GM12878 (cell line): Measurements from ENCODE around the gene LAMA5. TPM values are rescaled to one million over a fixed set of nuclear protein-coding genes. Genes with fewer than 3 reads are reported as not detected.

Experiments
- ATAC-seq: fragments of 200-7000 bp; cut with Tn5 transposase; 3 replicates; pipeline ENCODE4 v1.9.1; 2020; ENCODE audit warnings: mild to moderate bottlenecking, moderate library complexity
- BruUV-seq: library from RNA; stranded (reverse); fragments of 400-500 nt; replicated peaks from 2 replicates; lab custom pipeline; 2021; lab: Mats Ljungman, UMichigan
- CTCF ChIA-PET: fragments of 300-600 bp; sonication (Branson Sonifier 250); formaldehyde crosslinking; extraction: SDS; loops from one replicate; lab custom pipeline; 2021; ENCODE audit warnings: inconsistent platforms; lab: Yijun Ruan, JAX
- POLR2A ChIA-PET: fragments of 350-600 bp; formaldehyde crosslinking; extraction: SDS; loops from one replicate; lab custom pipeline; 2021; ENCODE audit warnings: inconsistent platforms; lab: Charles Lee
- RAD21 ChIA-PET: fragments of 300-600 bp; sonication (Branson Sonifier 250); formaldehyde crosslinking; loops from one replicate; lab custom pipeline; 2023; ENCODE audit warnings: antibody characterized with exemption; ENCODE audit not compliant: unreplicated experiment; lab: Charles Lee
- SMC1A ChIA-PET: fragments of 300-600 bp; sonication (Branson Sonifier 250); formaldehyde crosslinking; loops from one replicate; lab custom pipeline; 2023; ENCODE audit not compliant: unreplicated experiment, uncharacterized antibody; lab: Charles Lee
- DNase-seq: peaks from one replicate; pipeline ENCODE4 v3.0.0-alpha.2; 2011; ENCODE audit warnings: low read depth, low spot score
- FAIRE-seq: peaks from 3 replicates; lab custom pipeline; 2011; peaks lifted over from hg19 to GRCh38; lab: Jason Lieb, UNC
- H2AFZ ChIP-seq: 2 replicates; pipeline ENCODE4 v1.6.0; 2011; ENCODE audit warnings: low read depth, low read length, control low read depth; ENCODE audit not compliant: control insufficient read depth
- H3K27ac ChIP-seq: 2 replicates; pipeline ENCODE4 v1.5.1; 2011; ENCODE audit warnings: control low read depth; ENCODE audit not compliant: control insufficient read depth, insufficient read depth
- H3K27me3 ChIP-seq, 2 experiments: replicated peaks in 1 of 2; 2 replicates each; pipeline versions ENCODE4 v1.6.0 to v1.6.1; 2011; ENCODE audit warnings: low read length in 1 of 2; ENCODE audit not compliant: control insufficient read depth in 2 of 2, insufficient read depth in 2 of 2
- H3K36me3 ChIP-seq, 2 experiments: 2 replicates each; pipeline ENCODE4 v1.5.1; 2011; ENCODE audit warnings: low read length in 1 of 2; ENCODE audit not compliant: control insufficient read depth in 2 of 2, insufficient read depth in 2 of 2
- H3K4me1 ChIP-seq: 2 replicates; pipeline ENCODE4 v1.6.1; 2011; ENCODE audit warnings: mild to moderate bottlenecking, low read length, moderate library complexity, mixed read lengths; ENCODE audit not compliant: control insufficient read depth, insufficient read depth
- H3K4me2 ChIP-seq: 2 replicates; pipeline ENCODE4 v1.6.0; 2011; ENCODE audit warnings: control low read depth; ENCODE audit not compliant: control insufficient read depth, insufficient read depth
- H3K4me3 ChIP-seq: fragments of 200-600 bp; sonication (generic); 2 replicates; pipeline ENCODE4 v1.5.1; 2016
- H3K79me2 ChIP-seq: 2 replicates; pipeline ENCODE4 v1.6.0; 2011; ENCODE audit warnings: low read length; ENCODE audit not compliant: control insufficient read depth, insufficient read depth
- H3K9ac ChIP-seq: 2 replicates; pipeline ENCODE4 v1.8.0; 2011; ENCODE audit warnings: low read length, control low read depth, mixed read lengths; ENCODE audit not compliant: control insufficient read depth, insufficient read depth
- H3K9me3 ChIP-seq: replicated peaks from 3 replicates; pipeline ENCODE4 v1.5.1; 2011; ENCODE audit warnings: mild to moderate bottlenecking, low read length; ENCODE audit not compliant: control insufficient read depth, insufficient read depth
- H4K20me1 ChIP-seq: 2 replicates; pipeline ENCODE4 v1.6.0; 2011; ENCODE audit not compliant: control insufficient read depth, insufficient read depth
- BHLHE40 ChIP-seq, 2 experiments: fragments of 450-650 bp in 1 of 2; IDR thresholded peaks; 2 replicates each; pipeline ENCODE4 v1.6.1; 2011 to 2017; ENCODE audit warnings: low read depth in 2 of 2, borderline replicate concordance in 1 of 2, improper control_type of control experiment in 1 of 2, low read length in 1 of 2, mild to moderate bottlenecking in 1 of 2
- EED ChIP-seq: sonication (generic); IDR thresholded peaks from 2 replicates; pipeline ENCODE4 v1.6.1; 2016; ENCODE audit warnings: antibody characterized with exemption, low read depth
- EP300 ChIP-seq, 2 experiments: fragments of 150-350 bp in 1 of 2; IDR thresholded peaks; 2 replicates each; pipeline ENCODE4 v1.6.1; 2011 to 2012; ENCODE audit warnings: low read depth in 2 of 2, low read length in 2 of 2, borderline replicate concordance in 1 of 2, improper control_type of control experiment in 1 of 2, inconsistent platforms in 1 of 2; ENCODE audit not compliant: control insufficient read depth in 1 of 2
- FOXM1 ChIP-seq: IDR thresholded peaks from 2 replicates; pipeline ENCODE4 v1.6.1; 2012; ENCODE audit warnings: low read depth, mild to moderate bottlenecking, inconsistent platforms, low read length, moderate library complexity
- HDGF ChIP-seq: fragments of 450-650 bp; IDR thresholded peaks from 2 replicates; pipeline ENCODE4 v1.6.1; 2016; ENCODE audit warnings: antibody characterized with exemption
- IKZF1 ChIP-seq: fragments of 450-650 bp; conservative IDR thresholded peaks from 2 replicates; pipeline ENCODE4 v1.6.1; 2017; ENCODE audit warnings: antibody characterized with exemption, mild to moderate bottlenecking
- MXI1 ChIP-seq: fragments of 150-350 bp; IDR thresholded peaks from 2 replicates; pipeline ENCODE4 v1.6.1; 2011; ENCODE audit warnings: low read depth, mild to moderate bottlenecking, inconsistent platforms, low read length, improper control_type of control experiment
- SIX5 ChIP-seq: IDR thresholded peaks from 2 replicates; pipeline ENCODE4 v1.6.1; 2011; ENCODE audit warnings: mild to moderate bottlenecking, low read depth, low read length, moderate library complexity; ENCODE audit not compliant: severe bottlenecking
- SMC3 ChIP-seq: IDR thresholded peaks from 2 replicates; pipeline ENCODE4 v1.6.1; 2011; ENCODE audit warnings: low read length, improper control_type of control experiment, borderline replicate concordance
- SREBF1 ChIP-seq: IDR thresholded peaks from 2 replicates; pipeline ENCODE4 v1.6.1; 2012; ENCODE audit warnings: mild to moderate bottlenecking, low read length
- TCF3 ChIP-seq: IDR thresholded peaks from 2 replicates; pipeline ENCODE4 v1.6.1; 2012; ENCODE audit warnings: low read depth, mild to moderate bottlenecking, low read length, borderline replicate concordance; ENCODE audit not compliant: insufficient read depth
- WGBS: methylation state at CpG from one replicate; pipeline ENCODE4 v1.1.6; 2016; ENCODE audit warnings: low lambda C conversion rate; ENCODE audit not compliant: insufficient replicate concordance, insufficient coverage; ENCODE audit errors: missing lambda C conversion rate; 5-methylcytosine and 5-hydroxymethylcytosine counted together
- in situ Hi-C: fragments of 300-500 bp; cut with MboI; formaldehyde crosslinking; loops from 9 replicates; pipeline ENCODE4 v1.14.3; 2018; ENCODE audit warnings: mixed read lengths
- intact Hi-C: fragments of 100-400 bp; cut with micrococcal nuclease; formaldehyde crosslinking; loops from one replicate; pipeline ENCODE4 v1.14.2; 2022; ENCODE audit not compliant: unreplicated experiment
- polyA plus RNA-seq, 11 experiments: library from polyadenylated mRNA; depleted of rRNA in 4 of 11; unstranded in 6 of 11; stranded (reverse) in 5 of 11; fragments of >200 nt; fragmentation: Nextera tagmentation in 4 of 11; fragmentation: Illumina TruSeq in 1 of 11; extraction: Ambion mirVana in 4 of 11; extraction: Trizol in 1 of 11; gene quantifications; 1 replicate in 1 of 11; 2 replicates in 10 of 11; pipeline versions ENCODE4 v1.2.1 to v1.2.3, GENCODE V29; 2011 to 2016; ENCODE audit warnings: inconsistent platforms in 2 of 11, missing spikeins in 2 of 11, low read depth in 1 of 11
- total RNA-seq, 4 experiments: library from RNA; depleted of rRNA in 3 of 4; stranded (reverse); fragments of >200 nt in 3 of 4; fragmentation: Illumina TruSeq in 1 of 4; extraction: Trizol in 1 of 4; gene quantifications; 2 replicates each; pipeline versions ENCODE4 v1.2.1 to v1.2.3, GENCODE V29; 2013 to 2021
- TF ChIP-seq, protein P1 (sequence below): IDR thresholded peaks from 2 replicates; pipeline ENCODE4 v1.6.1; 2011; ENCODE audit warnings: mild to moderate bottlenecking, low read depth, low read length, moderate library complexity; ENCODE audit not compliant: insufficient replicate concordance
- TF ChIP-seq, protein P2 (sequence below): fragments of 450-650 bp; IDR thresholded peaks from 2 replicates; pipeline ENCODE4 v1.6.1; 2017; ENCODE audit warnings: mild to moderate bottlenecking
- TF ChIP-seq, protein P3 (sequence below): fragments of 450-650 bp; IDR thresholded peaks from 2 replicates; pipeline ENCODE4 v1.6.1; 2014; ENCODE audit warnings: mild to moderate bottlenecking
- TF ChIP-seq, protein P4 (sequence below): IDR thresholded peaks from 2 replicates; pipeline ENCODE4 v1.6.1; 2012; ENCODE audit warnings: improper control_type of control experiment, low read depth, low read length; ENCODE audit not compliant: insufficient replicate concordance

LAMA5 gene
- total and polyA plus RNA-seq, 10 of the 15 experiments (the other 5 are each of a cell fraction or from before 2014, with no cell fraction given) = 0.09 to 3.1 (median 1.6) TPM; not detected in 3

DNA sequence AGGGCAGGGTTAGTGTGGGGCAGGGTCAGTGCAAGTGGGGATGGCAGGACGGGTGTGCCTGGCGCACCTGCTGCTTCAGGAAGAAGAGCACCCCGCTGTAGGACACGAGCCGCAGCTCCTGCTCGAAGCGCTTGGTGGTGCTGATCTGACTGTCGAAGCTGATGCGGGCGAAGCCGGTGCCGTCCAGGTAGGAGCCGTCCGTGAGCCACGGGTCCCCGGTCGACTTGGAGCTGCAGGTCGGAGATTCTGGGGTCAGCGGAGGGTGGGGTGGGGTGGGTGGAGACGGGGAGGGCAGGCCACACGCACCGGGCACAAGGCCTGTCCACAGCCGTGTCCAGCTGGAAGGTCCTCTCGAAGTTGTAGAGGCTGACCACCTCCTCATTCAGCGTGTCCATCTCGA lies 54.1 kb downstream of the LAMA5 start:
- Histone ChIP-seq H3K27ac (no peak overlapping the region), H3K4me1 (no peaks in the 10 kb centered on the region), H3K4me2 (no peak overlapping the region), H3K9me3 (no peaks in the 10 kb centered on the region; the same call in 2 of the 3 replicates), H3K36me3 (peaks cover 0 to 4% of the 10 kb centered on the region in 2 experiments; a peak in 3 of 4 replicates), H3K79me2 (no peaks in the 10 kb centered on the region), H3K4me3 (no peak overlapping the region), H2AFZ (no peak overlapping the region), H3K27me3 (no peaks in the 10 kb centered on the region), H4K20me1 (no peaks in the 10 kb centered on the region), H3K9ac (no peak overlapping the region)
- in situ Hi-C loops (no loop called here), intact Hi-C loops (no loop called here)
- no peak for DNase-seq
- CTCF ChIA-PET = no interaction called here
- ATAC-seq = no peak
- FAIRE-seq = no peak
- POLR2A ChIA-PET = no interaction called here
- RAD21 ChIA-PET = no interaction called here
- SMC1A ChIA-PET = no interaction called here
- no TSS peak for BruUV-seq
- WGBS = 75% methylated on average over 17 of the region's 26 CpGs
- no peak for TF ChIP-seq IKZF1
- TF ChIP-seq, protein P1, sequence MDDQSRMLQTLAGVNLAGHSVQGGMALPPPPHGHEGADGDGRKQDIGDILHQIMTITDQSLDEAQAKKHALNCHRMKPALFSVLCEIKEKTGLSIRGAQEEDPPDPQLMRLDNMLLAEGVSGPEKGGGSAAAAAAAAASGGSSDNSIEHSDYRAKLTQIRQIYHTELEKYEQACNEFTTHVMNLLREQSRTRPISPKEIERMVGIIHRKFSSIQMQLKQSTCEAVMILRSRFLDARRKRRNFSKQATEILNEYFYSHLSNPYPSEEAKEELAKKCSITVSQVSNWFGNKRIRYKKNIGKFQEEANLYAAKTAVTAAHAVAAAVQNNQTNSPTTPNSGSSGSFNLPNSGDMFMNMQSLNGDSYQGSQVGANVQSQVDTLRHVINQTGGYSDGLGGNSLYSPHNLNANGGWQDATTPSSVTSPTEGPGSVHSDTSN = no peak
- TF ChIP-seq HDGF = no peak
- TF ChIP-seq MXI1 = no peak
- no peak for TF ChIP-seq BHLHE40 (IDR thresholded peaks at IDR 0.05; ENCODE audit: borderline replicate concordance in 1 of 2, low read depth in 2 of 2, low read length in 1 of 2)
- TF ChIP-seq TCF3 = no peak
- no peak for TF ChIP-seq FOXM1
- TF ChIP-seq, protein P2, sequence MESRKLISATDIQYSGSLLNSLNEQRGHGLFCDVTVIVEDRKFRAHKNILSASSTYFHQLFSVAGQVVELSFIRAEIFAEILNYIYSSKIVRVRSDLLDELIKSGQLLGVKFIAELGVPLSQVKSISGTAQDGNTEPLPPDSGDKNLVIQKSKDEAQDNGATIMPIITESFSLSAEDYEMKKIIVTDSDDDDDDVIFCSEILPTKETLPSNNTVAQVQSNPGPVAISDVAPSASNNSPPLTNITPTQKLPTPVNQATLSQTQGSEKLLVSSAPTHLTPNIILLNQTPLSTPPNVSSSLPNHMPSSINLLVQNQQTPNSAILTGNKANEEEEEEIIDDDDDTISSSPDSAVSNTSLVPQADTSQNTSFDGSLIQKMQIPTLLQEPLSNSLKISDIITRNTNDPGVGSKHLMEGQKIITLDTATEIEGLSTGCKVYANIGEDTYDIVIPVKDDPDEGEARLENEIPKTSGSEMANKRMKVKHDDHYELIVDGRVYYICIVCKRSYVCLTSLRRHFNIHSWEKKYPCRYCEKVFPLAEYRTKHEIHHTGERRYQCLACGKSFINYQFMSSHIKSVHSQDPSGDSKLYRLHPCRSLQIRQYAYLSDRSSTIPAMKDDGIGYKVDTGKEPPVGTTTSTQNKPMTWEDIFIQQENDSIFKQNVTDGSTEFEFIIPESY = no peak
- no peak for TF ChIP-seq EP300 (IDR thresholded peaks at IDR 0.05; ENCODE audit: borderline replicate concordance in 1 of 2, control insufficient read depth in 1 of 2, low read depth in 2 of 2, low read length in 2 of 2)
- no peak for TF ChIP-seq SREBF1
- TF ChIP-seq SIX5 = no peak
- TF ChIP-seq, protein P3, sequence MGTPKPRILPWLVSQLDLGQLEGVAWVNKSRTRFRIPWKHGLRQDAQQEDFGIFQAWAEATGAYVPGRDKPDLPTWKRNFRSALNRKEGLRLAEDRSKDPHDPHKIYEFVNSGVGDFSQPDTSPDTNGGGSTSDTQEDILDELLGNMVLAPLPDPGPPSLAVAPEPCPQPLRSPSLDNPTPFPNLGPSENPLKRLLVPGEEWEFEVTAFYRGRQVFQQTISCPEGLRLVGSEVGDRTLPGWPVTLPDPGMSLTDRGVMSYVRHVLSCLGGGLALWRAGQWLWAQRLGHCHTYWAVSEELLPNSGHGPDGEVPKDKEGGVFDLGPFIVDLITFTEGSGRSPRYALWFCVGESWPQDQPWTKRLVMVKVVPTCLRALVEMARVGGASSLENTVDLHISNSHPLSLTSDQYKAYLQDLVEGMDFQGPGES = no peak
- no peak for TF ChIP-seq EED
- TF ChIP-seq, protein P4, sequence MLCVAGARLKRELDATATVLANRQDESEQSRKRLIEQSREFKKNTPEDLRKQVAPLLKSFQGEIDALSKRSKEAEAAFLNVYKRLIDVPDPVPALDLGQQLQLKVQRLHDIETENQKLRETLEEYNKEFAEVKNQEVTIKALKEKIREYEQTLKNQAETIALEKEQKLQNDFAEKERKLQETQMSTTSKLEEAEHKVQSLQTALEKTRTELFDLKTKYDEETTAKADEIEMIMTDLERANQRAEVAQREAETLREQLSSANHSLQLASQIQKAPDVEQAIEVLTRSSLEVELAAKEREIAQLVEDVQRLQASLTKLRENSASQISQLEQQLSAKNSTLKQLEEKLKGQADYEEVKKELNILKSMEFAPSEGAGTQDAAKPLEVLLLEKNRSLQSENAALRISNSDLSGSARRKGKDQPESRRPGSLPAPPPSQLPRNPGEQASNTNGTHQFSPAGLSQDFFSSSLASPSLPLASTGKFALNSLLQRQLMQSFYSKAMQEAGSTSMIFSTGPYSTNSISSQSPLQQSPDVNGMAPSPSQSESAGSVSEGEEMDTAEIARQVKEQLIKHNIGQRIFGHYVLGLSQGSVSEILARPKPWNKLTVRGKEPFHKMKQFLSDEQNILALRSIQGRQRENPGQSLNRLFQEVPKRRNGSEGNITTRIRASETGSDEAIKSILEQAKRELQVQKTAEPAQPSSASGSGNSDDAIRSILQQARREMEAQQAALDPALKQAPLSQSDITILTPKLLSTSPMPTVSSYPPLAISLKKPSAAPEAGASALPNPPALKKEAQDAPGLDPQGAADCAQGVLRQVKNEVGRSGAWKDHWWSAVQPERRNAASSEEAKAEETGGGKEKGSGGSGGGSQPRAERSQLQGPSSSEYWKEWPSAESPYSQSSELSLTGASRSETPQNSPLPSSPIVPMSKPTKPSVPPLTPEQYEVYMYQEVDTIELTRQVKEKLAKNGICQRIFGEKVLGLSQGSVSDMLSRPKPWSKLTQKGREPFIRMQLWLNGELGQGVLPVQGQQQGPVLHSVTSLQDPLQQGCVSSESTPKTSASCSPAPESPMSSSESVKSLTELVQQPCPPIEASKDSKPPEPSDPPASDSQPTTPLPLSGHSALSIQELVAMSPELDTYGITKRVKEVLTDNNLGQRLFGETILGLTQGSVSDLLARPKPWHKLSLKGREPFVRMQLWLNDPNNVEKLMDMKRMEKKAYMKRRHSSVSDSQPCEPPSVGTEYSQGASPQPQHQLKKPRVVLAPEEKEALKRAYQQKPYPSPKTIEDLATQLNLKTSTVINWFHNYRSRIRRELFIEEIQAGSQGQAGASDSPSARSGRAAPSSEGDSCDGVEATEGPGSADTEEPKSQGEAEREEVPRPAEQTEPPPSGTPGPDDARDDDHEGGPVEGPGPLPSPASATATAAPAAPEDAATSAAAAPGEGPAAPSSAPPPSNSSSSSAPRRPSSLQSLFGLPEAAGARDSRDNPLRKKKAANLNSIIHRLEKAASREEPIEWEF = no peak
- no peak for TF ChIP-seq SMC3
